Measurements from ENCODE around the gene SDHB. TPM values are rescaled to one million over a fixed set of nuclear protein-coding genes. Genes with fewer than 3 reads are reported as not detected.

The SDHB gene
- total and polyA plus RNA-seq, 2 of the 8 experiments (the other 6 are each of a cell fraction or from before 2014, with no cell fraction given), result 84.0 to 98.7 TPM

DNA sequence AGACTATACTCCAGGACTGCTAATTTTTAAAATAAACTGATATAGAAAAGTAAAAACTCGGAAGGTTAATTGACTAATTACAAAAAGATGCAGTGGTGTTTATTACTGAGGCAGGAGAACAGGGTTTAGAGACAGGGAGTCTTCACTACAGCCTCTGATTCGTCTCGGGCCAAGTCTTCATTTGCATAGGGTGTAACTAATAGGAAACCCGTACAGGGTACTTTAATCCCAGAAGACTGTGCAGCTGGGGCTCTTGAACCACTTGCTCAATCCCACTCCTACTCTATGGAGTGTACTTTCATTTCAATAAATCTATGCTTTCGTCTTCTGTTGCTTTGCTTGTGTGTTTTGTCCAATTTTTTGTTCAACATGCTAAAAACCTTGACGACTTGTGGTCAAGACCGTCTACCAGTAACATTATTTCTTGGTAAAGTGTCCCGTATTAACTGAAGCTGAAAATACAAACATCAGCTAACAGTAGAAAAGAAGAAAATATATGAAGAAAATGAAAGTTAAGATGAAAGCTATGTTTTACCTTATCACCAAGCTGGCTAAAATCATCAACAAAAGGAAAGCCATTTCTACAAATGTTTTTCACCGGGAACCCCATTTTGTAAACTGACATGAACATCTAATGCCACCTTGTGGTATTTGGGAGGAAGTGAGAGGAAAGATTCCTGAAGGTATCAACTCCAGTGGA is 8.0 kb downstream of the SDHB start:
- Histone ChIP-seq H3K36me3 (ENCODE audit: control insufficient read depth in 2 of 4, insufficient read depth in 4 of 4, low read length in 3 of 4) (peaks cover 8 to 39% (median 19%) of the 10 kb centered on the region in 4 experiments), H3K4me3 (ENCODE audit: extremely low read depth in 1 of 4, insufficient read depth in 2 of 4, low read depth in 3 of 4, low read length in 4 of 4) (no peak overlapping the region), H3K14ac (ENCODE audit: insufficient read length) (no peak overlapping the region), H3K23me2 (ENCODE audit: low read depth, low read length) (no peaks in the 10 kb centered on the region), H3K4me1 (replicated peaks in 1 of 4; ENCODE audit: control insufficient read depth in 3 of 4, insufficient read depth in 4 of 4, low read length in 3 of 4) (no peaks in the 10 kb centered on the region), H2BK5ac (ENCODE audit: low read depth, low read length) (no peak overlapping the region), H2AK5ac (ENCODE audit: low read depth, low read length) (no peak overlapping the region), H3K4me2 (ENCODE audit: insufficient read depth in 1 of 2, low read depth in 2 of 2, low read length in 2 of 2) (no peak overlapping the region), H3K4ac (replicated peaks; ENCODE audit: insufficient read length, low read depth, low read length) (no peak overlapping the region), H4K8ac (ENCODE audit: extremely low read depth, insufficient read depth, low read length) (no peak overlapping the region), H2BK12ac (ENCODE audit: low read depth, low read length) (no peak overlapping the region), H3K9me3 (ENCODE audit: insufficient read depth in 2 of 2, low read depth in 1 of 2, low read length in 1 of 2) (no peaks in the 10 kb centered on the region), H4K91ac (replicated peaks; ENCODE audit: insufficient read length, low read length) (no peak overlapping the region), H4K20me1 (replicated peaks in 1 of 2; ENCODE audit: control insufficient read depth in 1 of 2, insufficient read depth in 2 of 2, low read length in 2 of 2) (peaks cover 0 to 1% of the 10 kb centered on the region in 2 experiments), H3K27ac (ENCODE audit: low read depth, low read length) (peak overlapping the region; percentile 3; the same call in 1 of the 2 replicates), H2AFZ (ENCODE audit: low read length) (no peak overlapping the region), H3K79me1 (ENCODE audit: low read depth, low read length) (peaks cover 2% of the 10 kb centered on the region; the same call in 1 of the 2 replicates), H3K56ac (replicated peaks; ENCODE audit: insufficient read length, low read depth, low read length) (no peak overlapping the region), H2BK15ac (ENCODE audit: low read length) (no peak overlapping the region), H3K23ac (ENCODE audit: insufficient read length) (no peak overlapping the region), H2BK120ac (replicated peaks; ENCODE audit: low read depth, low read length) (no peak overlapping the region), H4K5ac (ENCODE audit: insufficient read length, low read depth, low read length) (no peak overlapping the region), H3K27me3 (replicated peaks in 1 of 4; ENCODE audit: control insufficient read depth in 3 of 4, extremely low read depth in 1 of 4, insufficient read depth in 3 of 4, low read length in 3 of 4) (no peaks in the 10 kb centered on the region), H2BK20ac (ENCODE audit: low read length) (no peak overlapping the region), H3K18ac (ENCODE audit: extremely low read depth, low read length) (no peak overlapping the region), H3K79me2 (ENCODE audit: control insufficient read depth in 1 of 2, insufficient read depth in 2 of 2, low read length in 2 of 2) (peaks cover 0 to 23% of the 10 kb centered on the region in 2 experiments; a peak in 2 of 4 replicates), H3K9ac (replicated peaks in 1 of 4; ENCODE audit: extremely low read depth in 1 of 4, low read depth in 3 of 4, low read length in 3 of 4) (no peak overlapping the region)
- WGBS, 2 experiments (ENCODE audit: extremely low coverage in 1 of 2, insufficient coverage in 1 of 2, insufficient read length in 1 of 2, insufficient replicate concordance in 2 of 2, low coverage in 1 of 2, low lambda C conversion rate in 2 of 2, missing lambda C conversion rate in 1 of 2), result 76% methylated on average over 9 of the region's 9 CpGs; no CpG with 5 or more reads in 1 of the 2 experiments
- DNase-seq (ENCODE audit: low read depth in 1 of 2, low spot score in 2 of 2) (no peak), FAIRE-seq (peak; percentile 55)
- ChIA-PET CTCF (ENCODE audit: partially characterized antibody) (interaction anchor here (0.5 to 7.0 kb wide), 31 partner anchors 9 to 556 kb away, joined by 3 to 95 read pairs (median 4); no protein-coding TSS in a partner anchor), POLR2A (ENCODE audit: partially characterized antibody) (interaction anchor here (0.9 to 1.0 kb wide), 2 partner anchors 94 to 99 kb away, joined by 3 to 4 read pairs; no protein-coding TSS in a partner anchor)
- TF ChIP-seq, protein P1, sequence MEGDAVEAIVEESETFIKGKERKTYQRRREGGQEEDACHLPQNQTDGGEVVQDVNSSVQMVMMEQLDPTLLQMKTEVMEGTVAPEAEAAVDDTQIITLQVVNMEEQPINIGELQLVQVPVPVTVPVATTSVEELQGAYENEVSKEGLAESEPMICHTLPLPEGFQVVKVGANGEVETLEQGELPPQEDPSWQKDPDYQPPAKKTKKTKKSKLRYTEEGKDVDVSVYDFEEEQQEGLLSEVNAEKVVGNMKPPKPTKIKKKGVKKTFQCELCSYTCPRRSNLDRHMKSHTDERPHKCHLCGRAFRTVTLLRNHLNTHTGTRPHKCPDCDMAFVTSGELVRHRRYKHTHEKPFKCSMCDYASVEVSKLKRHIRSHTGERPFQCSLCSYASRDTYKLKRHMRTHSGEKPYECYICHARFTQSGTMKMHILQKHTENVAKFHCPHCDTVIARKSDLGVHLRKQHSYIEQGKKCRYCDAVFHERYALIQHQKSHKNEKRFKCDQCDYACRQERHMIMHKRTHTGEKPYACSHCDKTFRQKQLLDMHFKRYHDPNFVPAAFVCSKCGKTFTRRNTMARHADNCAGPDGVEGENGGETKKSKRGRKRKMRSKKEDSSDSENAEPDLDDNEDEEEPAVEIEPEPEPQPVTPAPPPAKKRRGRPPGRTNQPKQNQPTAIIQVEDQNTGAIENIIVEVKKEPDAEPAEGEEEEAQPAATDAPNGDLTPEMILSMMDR (IDR thresholded peaks at IDR 0.05; ENCODE audit: control extremely low read depth in 1 of 3, insufficient read depth in 1 of 3, low read depth in 1 of 3, low read length in 3 of 3), result peak in 2 of 3 experiments; percentile 62 to 64; a peak in 3 of 4 replicates
- TF ChIP-seq FOSL1 (IDR thresholded peaks at IDR 0.05; ENCODE audit: insufficient read depth, low read depth, low read length) (no peak), YY1 (IDR thresholded peaks at IDR 0.05; ENCODE audit: low read depth, low read length) (peak; percentile 58; the same call in 1 of the 2 replicates), RAD21 (IDR thresholded peaks at IDR 0.05 in 1 of 2, conservative IDR thresholded peaks at IDR 0.05 in 1 of 2; ENCODE audit: low read depth in 2 of 2, low read length in 2 of 2) (peak; percentile 78 to 81), POLR2AphosphoS5 (IDR thresholded peaks at IDR 0.05; ENCODE audit: low read depth, low read length) (no peak), RNF2 (IDR thresholded peaks at IDR 0.05; ENCODE audit: borderline replicate concordance, low read depth, low read length, missing control alignments, poor library complexity, severe bottlenecking) (no peak), CHD1 (IDR thresholded peaks at IDR 0.05; ENCODE audit: low read depth, low read length) (no peak), JUND (IDR thresholded peaks at IDR 0.05; ENCODE audit: low read length) (no peak), ZNF274 (IDR thresholded peaks at IDR 0.05; ENCODE audit: borderline replicate concordance, extremely low read depth, low read length) (no peak)
